GM04503 (cell line): ENCODE data around the gene GASK1A.
A peak's percentile ranks its signal among the peaks of the same experiment; 100 is the strongest.

Experiments used
- DNase-seq: peaks from one replicate; pipeline ENCODE4 v3.0.0-alpha.2; 2012; ENCODE audit warnings: low read depth

GASK1A gene

GRCh38 chr3:42983927-42984326, 4.8 kb downstream of the GASK1A start:
- no peak for DNase-seq

GRCh38 chr3:42984701-42985100, 5.6 kb downstream of the GASK1A start:
- no peak for DNase-seq

GRCh38 chr3:42988097-42988496, 9.0 kb downstream of the GASK1A start:
- no peak for DNase-seq

DNA sequence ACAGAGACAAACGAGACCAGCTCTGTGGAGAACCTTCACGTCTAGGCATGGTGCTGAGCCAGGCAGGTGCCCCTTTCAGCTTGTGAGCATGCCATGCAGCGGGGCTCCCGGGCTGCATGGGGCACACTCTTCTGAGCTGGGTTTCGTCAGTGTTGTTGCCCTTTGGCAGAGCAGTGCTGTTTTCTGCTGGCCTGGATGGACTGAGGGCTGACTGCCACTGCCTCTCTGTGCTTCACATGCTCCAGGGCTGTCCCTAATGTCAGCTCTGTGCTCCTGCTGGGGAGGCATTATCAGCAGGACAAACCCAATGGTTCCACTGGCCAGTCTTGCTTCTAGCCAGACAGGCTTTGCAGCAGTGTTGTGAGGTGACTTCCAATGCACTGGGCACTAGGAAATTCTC, 9.5 kb downstream of the GASK1A start:
- no peak for DNase-seq

GRCh38 chr3:42991341-42992315, 12.5 kb downstream of the GASK1A start:
- DNase-seq = no peak

DNA sequence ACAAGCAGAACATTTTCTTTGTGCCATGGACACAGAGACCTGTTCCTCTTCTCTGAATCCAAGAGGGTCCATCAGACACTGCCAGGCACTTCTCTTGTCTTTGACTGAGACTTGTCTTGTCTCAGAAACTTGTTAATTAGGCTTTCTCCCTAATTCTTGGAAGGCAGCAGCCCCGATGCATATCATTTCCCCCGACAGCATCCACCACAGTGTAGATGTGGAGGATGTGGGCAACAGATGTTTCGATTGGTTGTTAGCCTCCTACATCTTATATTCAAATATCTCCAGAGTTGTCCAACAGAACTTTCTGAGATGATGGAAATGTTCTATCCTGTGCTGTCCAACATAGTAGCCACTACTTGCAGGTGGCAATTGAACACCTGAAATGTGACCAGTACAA, 15.5 kb downstream of the GASK1A start:
- DNase-seq = no peak

- DNase-seq = no peak
Observed at GRCh38 chr3:42996021-42996420, 16.9 kb downstream of the GASK1A start.

DNA sequence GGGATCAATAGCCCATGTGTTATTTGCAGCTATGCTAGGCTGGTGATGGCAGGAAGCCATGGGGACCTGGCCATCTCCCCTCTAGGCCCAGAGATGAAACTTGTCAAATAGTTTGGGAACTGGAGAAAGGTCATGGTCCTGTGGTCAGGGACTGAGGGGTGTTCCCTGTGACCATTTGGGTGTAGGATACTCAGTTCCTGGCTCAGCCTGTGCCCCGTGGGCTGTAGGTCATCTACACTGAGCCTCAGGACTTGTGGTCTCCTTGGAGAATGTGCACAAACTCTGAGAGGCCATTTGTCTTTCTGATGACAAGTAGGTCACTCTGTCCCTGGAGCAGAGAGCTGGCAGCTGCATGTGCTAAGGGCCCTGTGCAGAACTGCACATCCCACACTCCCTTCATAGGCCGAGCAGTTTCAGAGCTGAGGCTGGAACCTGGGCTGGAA, 17.5 kb downstream of the GASK1A start:
- no peak for DNase-seq

GRCh38 chr3:42999212-42999611, 20.1 kb downstream of the GASK1A start:
- no peak for DNase-seq

DNA sequence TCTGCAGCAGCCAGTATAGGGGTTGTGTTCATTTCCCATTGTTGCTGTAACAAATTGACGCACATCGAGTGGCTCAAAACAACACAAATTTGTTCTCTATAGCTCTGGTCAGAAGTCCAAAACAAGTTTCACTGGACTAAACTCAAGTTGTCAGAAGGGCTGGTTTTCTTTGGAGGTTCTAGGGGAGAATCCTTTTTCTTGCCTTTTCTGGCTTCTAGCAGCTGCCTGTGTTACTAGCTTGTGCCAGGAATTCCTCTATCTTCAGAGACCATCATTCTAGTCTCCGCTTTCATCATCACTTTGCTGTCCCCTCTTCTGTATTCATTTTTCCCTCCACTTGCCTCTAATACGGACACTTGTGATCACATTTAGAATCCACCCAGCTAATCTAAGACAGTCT, 20.5 kb downstream of the GASK1A start:
- no peak for DNase-seq

- no peak for DNase-seq
Observed at GRCh38 chr3:43000387-43000786, 21.3 kb downstream of the GASK1A start.

GRCh38 chr3:43001094-43001553, 22.0 kb downstream of the GASK1A start:
- peak; percentile 88 for DNase-seq

GRCh38 chr3:43001556-43002121, 22.5 kb downstream of the GASK1A start:
- no peak for DNase-seq

GRCh38 chr3:43004282-43004681, 25.2 kb downstream of the GASK1A start:
- DNase-seq = no peak

DNA sequence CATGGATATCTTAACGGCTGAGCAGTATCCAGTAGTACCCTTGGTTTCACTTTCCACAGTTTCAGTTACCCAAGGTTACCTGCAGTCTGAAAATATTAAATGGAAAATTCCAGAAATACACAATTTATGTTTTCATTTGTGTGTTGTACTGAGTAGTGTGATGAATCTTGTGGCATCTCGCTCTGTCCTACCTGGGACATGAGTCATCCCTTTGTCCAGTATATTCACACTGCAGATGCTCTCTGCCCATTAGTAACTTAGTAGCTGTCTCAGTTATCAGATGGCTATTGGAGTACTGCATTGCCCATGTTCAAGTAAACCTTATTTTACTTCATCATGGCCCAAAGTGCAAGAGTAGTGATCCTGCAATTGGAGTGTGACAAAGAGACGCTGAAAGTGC, 26.1 kb downstream of the GASK1A start:
- DNase-seq = no peak

- no peak for DNase-seq
Observed at GRCh38 chr3:43005981-43006380, 26.9 kb downstream of the GASK1A start.

DNA sequence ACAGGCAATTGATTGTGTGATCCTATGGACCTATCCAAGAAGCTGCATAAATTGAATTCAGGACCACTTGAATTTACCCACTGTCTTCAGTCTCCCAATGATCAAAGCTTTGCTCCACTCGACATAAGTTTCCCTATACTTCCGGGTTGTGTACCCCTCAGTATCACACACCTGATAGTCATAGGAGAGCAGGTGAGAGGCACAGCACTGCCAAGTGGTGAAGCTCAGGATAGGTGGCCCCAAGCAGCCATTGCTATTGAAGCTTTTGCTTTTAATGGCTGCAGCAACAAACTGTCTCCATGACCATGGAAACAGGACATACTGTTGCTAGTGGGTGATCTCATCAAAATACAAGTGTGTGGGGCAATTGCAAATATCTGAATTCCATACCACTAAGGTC, 27.7 kb downstream of the GASK1A start:
- no peak for DNase-seq

DNA sequence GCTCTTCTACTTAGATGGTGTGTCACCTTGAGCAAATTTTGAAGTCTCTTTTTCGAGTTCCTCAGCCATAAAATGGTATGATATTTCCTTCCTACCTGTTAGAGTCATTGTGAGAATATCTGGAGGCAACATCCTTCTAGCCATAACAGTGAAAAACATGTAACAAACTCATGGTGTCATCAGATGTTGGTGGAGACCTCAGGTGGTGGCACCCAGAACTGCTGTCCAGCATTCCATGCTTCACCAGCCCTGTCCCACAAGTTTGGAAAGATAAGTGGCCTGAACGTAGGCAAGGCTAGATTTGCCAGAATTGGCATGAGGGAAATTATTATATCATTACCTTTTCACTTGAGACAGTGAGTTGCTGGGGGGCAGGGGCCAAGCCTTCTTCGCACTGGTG, 30.4 kb downstream of the GASK1A start:
- no peak for DNase-seq

GRCh38 chr3:43010638-43011037, 31.5 kb downstream of the GASK1A start:
- DNase-seq = no peak

- no peak for DNase-seq
Observed at GRCh38 chr3:43011638-43012037, 32.5 kb downstream of the GASK1A start.

- no peak for DNase-seq
Observed at GRCh38 chr3:43012174-43012573, 33.1 kb downstream of the GASK1A start.

GRCh38 chr3:43013256-43013655, 34.1 kb downstream of the GASK1A start:
- no peak for DNase-seq

DNA sequence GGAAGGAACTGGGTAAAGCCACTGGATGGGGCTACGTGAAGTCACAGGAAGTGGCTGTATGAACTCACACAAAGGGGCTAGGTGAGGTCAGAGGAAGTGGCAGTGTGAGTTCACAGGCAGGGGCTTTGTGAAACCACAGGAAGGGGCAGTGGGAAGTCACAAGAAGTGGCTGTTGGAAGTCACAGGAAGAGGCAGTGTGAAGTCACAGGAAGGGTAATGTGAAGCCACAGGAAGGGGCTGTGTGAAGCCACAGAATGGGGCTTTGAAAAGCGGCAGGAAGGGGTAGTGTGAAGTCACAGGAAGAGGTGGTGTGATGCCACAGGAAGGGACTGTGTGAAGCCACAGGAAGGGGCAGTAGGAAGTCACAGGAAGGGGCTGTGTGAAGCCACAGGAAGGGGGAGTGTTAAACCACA, 34.6 kb downstream of the GASK1A start:
- DNase-seq = no peak
